GM12878 (cell line): ENCODE results near the gene PAXX.

Experiments used
- CTCF ChIP-seq, 3 experiments: IDR thresholded peaks in 2 of 3; conservative IDR thresholded peaks in 1 of 3; 2 replicates each; pipeline ENCODE4 v1.5.1; 2011; ENCODE audit warnings: low read depth in 3 of 3, low read length in 3 of 3, mild to moderate bottlenecking in 3 of 3, control low read depth in 2 of 3, moderate library complexity in 2 of 3, inconsistent platforms in 1 of 3, mixed read lengths in 1 of 3; ENCODE audit not compliant: control insufficient read depth in 2 of 3, insufficient read depth in 1 of 3; ENCODE audit errors: extremely low read depth in 1 of 3
- POLR2A ChIP-seq: IDR thresholded peaks from 2 replicates; pipeline ENCODE4 v1.6.1; 2011; ENCODE audit warnings: low read depth, mild to moderate bottlenecking, low read length
- REST ChIP-seq: IDR thresholded peaks from 2 replicates; pipeline ENCODE4 v1.6.1; 2012; ENCODE audit warnings: mild to moderate bottlenecking, low read depth, low read length
- ZNF274 ChIP-seq: IDR thresholded peaks from one replicate; pipeline ENCODE4 v1.8.0; 2011; ENCODE audit not compliant: insufficient read length, insufficient read depth

GRCh38 chr9:136988872-136989271, 3.4 kb upstream of the PAXX start:
- no peak for TF ChIP-seq CTCF (IDR thresholded peaks at IDR 0.05 in 2 of 3, conservative IDR thresholded peaks at IDR 0.05 in 1 of 3; ENCODE audit: control insufficient read depth in 2 of 3, extremely low read depth in 1 of 3, insufficient read depth in 1 of 3, low read depth in 3 of 3, low read length in 3 of 3)
- TF ChIP-seq ZNF274 = no peak
- TF ChIP-seq REST = no peak
- TF ChIP-seq POLR2A = no peak
